ENCODE results near the gene HSD17B12. TPM values are rescaled to one million over a fixed set of nuclear protein-coding genes. Genes with fewer than 3 reads are reported as not detected.

HSD17B12 gene
- total and polyA plus RNA-seq, 2 of the 4 experiments (the other 2 are of a cell fraction), result 38.0 to 44.6 TPM

DNA sequence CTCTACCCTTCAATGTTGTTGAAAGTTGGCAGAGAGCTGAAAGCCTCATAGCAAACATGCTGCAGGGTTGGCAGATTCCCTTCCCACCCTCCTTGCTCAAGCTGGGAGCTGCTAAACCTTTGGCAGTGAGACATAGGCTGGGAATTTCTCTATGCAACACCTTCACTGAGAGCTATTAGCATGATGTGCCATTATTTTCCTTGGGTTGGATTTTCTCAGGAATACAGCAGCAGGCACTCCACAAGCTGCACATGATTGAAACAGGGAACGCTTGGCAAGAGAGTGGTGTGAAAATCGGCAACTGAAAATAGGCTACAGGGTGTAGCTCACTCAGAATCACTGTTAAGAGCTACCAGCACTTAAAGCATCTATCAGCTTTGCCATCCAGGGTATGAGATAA is 190.5 kb downstream of the HSD17B12 start:
- Histone ChIP-seq H3K56ac (ENCODE audit: extremely low read depth, insufficient read depth, low read length) (no peak overlapping the region), H4K20me1 (ENCODE audit: insufficient read depth, low read length) (no peaks in the 10 kb centered on the region), H3K9ac (ENCODE audit: low read depth, low read length) (no peak overlapping the region), H2AK5ac (ENCODE audit: low read depth, low read length) (no peak overlapping the region), H3K27me3 (ENCODE audit: control insufficient read depth, insufficient read depth, low read length) (peaks cover 14% of the 10 kb centered on the region), H2AFZ (replicated peaks; ENCODE audit: low read length, poor library complexity) (no peak overlapping the region), H3K9me1 (ENCODE audit: insufficient read depth, low read length) (peaks cover 5% of the 10 kb centered on the region; the same call in 1 of the 2 replicates), H2BK15ac (ENCODE audit: low read depth, low read length) (no peak overlapping the region), H2BK5ac (ENCODE audit: low read depth, low read length, poor library complexity, severe bottlenecking) (no peak overlapping the region), H3K4ac (ENCODE audit: low read depth, low read length) (no peak overlapping the region), H2BK120ac (ENCODE audit: low read depth, low read length) (no peak overlapping the region), H3K4me1 (ENCODE audit: control insufficient read depth, insufficient read depth, low read length) (peaks cover 6% of the 10 kb centered on the region), H3K23ac (ENCODE audit: low read depth, low read length) (no peak overlapping the region), H4K91ac (ENCODE audit: insufficient read depth, low read depth, low read length) (no peak overlapping the region), H3K27ac (ENCODE audit: insufficient read depth, low read length) (no peak overlapping the region), H3K4me3 (ENCODE audit: insufficient read depth, low read depth, low read length) (no peak overlapping the region), H2AK9ac (replicated peaks; ENCODE audit: low read depth, low read length, poor library complexity) (no peak overlapping the region), H3K18ac (ENCODE audit: low read depth, low read length) (no peak overlapping the region), H3K79me1 (ENCODE audit: low read depth in 1 of 2, low read length in 2 of 2) (no peaks in the 10 kb centered on the region), H4K5ac (ENCODE audit: low read depth, low read length) (no peak overlapping the region), H3K4me2 (ENCODE audit: low read depth, low read length) (no peak overlapping the region), H3K9me3 (ENCODE audit: control insufficient read depth, insufficient read depth, low read length) (no peaks in the 10 kb centered on the region), H2BK20ac (ENCODE audit: low read depth, low read length) (no peak overlapping the region), H3K36me3 (ENCODE audit: control insufficient read depth, insufficient read depth, low read length) (no peaks in the 10 kb centered on the region), H4K8ac (ENCODE audit: low read depth in 2 of 2, low read length in 2 of 2) (no peak overlapping the region), H3K14ac (replicated peaks; ENCODE audit: low read depth, low read length) (no peak overlapping the region)
- WGBS, 2 experiments (ENCODE audit: extremely low coverage in 2 of 2, insufficient read length in 1 of 2), result no CpG with 5 or more reads among the region's 2 CpGs
- dilution Hi-C loops (cut with HindIII; ENCODE audit: low sequenced_read_pairs, unreplicated experiment) (no loop called here), in situ Hi-C loops (cut with MboI; ENCODE audit: low sequenced_read_pairs) (no loop called here), intact Hi-C loops (cut with micrococcal nuclease) (no loop called here)
- BruUV-seq (replicated peaks), result no TSS peak
- ChIA-PET CTCF (no interaction called here), POLR2A (ENCODE audit: unreplicated experiment) (no interaction called here)
- TF ChIP-seq MAZ (IDR thresholded peaks at IDR 0.05; ENCODE audit: borderline replicate concordance, low read depth, low read length), result no peak
- TF ChIP-seq, protein P1, sequence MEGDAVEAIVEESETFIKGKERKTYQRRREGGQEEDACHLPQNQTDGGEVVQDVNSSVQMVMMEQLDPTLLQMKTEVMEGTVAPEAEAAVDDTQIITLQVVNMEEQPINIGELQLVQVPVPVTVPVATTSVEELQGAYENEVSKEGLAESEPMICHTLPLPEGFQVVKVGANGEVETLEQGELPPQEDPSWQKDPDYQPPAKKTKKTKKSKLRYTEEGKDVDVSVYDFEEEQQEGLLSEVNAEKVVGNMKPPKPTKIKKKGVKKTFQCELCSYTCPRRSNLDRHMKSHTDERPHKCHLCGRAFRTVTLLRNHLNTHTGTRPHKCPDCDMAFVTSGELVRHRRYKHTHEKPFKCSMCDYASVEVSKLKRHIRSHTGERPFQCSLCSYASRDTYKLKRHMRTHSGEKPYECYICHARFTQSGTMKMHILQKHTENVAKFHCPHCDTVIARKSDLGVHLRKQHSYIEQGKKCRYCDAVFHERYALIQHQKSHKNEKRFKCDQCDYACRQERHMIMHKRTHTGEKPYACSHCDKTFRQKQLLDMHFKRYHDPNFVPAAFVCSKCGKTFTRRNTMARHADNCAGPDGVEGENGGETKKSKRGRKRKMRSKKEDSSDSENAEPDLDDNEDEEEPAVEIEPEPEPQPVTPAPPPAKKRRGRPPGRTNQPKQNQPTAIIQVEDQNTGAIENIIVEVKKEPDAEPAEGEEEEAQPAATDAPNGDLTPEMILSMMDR (conservative IDR thresholded peaks at IDR 0.05; ENCODE audit: low read depth, low read length), result no peak
- TF ChIP-seq, protein P2, sequence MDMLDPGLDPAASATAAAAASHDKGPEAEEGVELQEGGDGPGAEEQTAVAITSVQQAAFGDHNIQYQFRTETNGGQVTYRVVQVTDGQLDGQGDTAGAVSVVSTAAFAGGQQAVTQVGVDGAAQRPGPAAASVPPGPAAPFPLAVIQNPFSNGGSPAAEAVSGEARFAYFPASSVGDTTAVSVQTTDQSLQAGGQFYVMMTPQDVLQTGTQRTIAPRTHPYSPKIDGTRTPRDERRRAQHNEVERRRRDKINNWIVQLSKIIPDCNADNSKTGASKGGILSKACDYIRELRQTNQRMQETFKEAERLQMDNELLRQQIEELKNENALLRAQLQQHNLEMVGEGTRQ (IDR thresholded peaks at IDR 0.05; ENCODE audit: low read depth, low read length), result no peak
- no peak for TF ChIP-seq FOS (IDR thresholded peaks at IDR 0.05; ENCODE audit: low read depth, low read length)
- TF ChIP-seq RFX5 (IDR thresholded peaks at IDR 0.05; ENCODE audit: low read depth, low read length), result no peak
- TF ChIP-seq SMC3 (IDR thresholded peaks at IDR 0.05; ENCODE audit: low read depth, low read length), result no peak
- TF ChIP-seq MXI1 (IDR thresholded peaks at IDR 0.05; ENCODE audit: borderline replicate concordance, low read depth, low read length), result no peak
- TF ChIP-seq RCOR1 (IDR thresholded peaks at IDR 0.05; ENCODE audit: insufficient replicate concordance, low read length), result no peak
- TF ChIP-seq RAD21 (IDR thresholded peaks at IDR 0.05; ENCODE audit: low read length), result no peak
- no peak for TF ChIP-seq CEBPB (IDR thresholded peaks at IDR 0.05; ENCODE audit: low read depth, low read length)
- TF ChIP-seq, protein P3, sequence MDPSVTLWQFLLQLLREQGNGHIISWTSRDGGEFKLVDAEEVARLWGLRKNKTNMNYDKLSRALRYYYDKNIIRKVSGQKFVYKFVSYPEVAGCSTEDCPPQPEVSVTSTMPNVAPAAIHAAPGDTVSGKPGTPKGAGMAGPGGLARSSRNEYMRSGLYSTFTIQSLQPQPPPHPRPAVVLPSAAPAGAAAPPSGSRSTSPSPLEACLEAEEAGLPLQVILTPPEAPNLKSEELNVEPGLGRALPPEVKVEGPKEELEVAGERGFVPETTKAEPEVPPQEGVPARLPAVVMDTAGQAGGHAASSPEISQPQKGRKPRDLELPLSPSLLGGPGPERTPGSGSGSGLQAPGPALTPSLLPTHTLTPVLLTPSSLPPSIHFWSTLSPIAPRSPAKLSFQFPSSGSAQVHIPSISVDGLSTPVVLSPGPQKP (IDR thresholded peaks at IDR 0.05; ENCODE audit: borderline replicate concordance, low read depth, low read length), result no peak
- no peak for TF ChIP-seq NFE2L2 (IDR thresholded peaks at IDR 0.05; ENCODE audit: low read depth, low read length)
- TF ChIP-seq POLR2A (IDR thresholded peaks at IDR 0.05; ENCODE audit: low read depth, low read length), result no peak
- ATAC-seq (ENCODE audit: low read depth), result no peak
- DNase-seq, result no peak

Measured in IMR-90 (cell line).